WTC11 (cell line): Measurements from ENCODE around the gene UTP20. TPM values are rescaled to one million over a fixed set of nuclear protein-coding genes. Genes with fewer than 3 reads are reported as not detected.

ENCODE experiments used
- ATAC-seq: fragments of 200-7000 bp; cut with Tn5 transposase; 2 replicates; pipeline ENCODE4 v1.10.0; 2021; ENCODE audit warnings: mild to moderate bottlenecking, moderate library complexity
- CTCF ChIA-PET: fragments of 300-600 bp; sonication (Branson Sonifier 250); formaldehyde crosslinking; loops from one replicate; lab custom pipeline; 2021; ENCODE audit warnings: antibody characterized with exemption; lab: Charles Lee
- POLR2A ChIA-PET: fragments of 350-600 bp; sonication (Branson Sonifier 250); formaldehyde crosslinking; loops from one replicate; lab custom pipeline; 2021; ENCODE audit warnings: antibody characterized with exemption; lab: Charles Lee
- DNase-seq: peaks from one replicate; pipeline ENCODE4 v3.0.0; 2021; ENCODE audit warnings: low spot score
- H3K27ac Mint-ChIP-seq: 2 replicates; pipeline ENCODE4 v1.8.0; 2021; ENCODE audit warnings: mixed read lengths
- H3K27me3 Mint-ChIP-seq: 2 replicates; pipeline ENCODE4 v1.8.0; 2021; ENCODE audit warnings: low read depth, mild to moderate bottlenecking, moderate library complexity, mixed read lengths
- H3K36me3 Mint-ChIP-seq: 2 replicates; pipeline ENCODE4 v1.8.0; 2021; ENCODE audit warnings: mixed read lengths
- H3K4me1 Mint-ChIP-seq: 2 replicates; pipeline ENCODE4 v1.8.0; 2022; ENCODE audit warnings: mixed read lengths
- H3K4me3 Mint-ChIP-seq: 2 replicates; pipeline ENCODE4 v1.8.0; 2021; ENCODE audit warnings: mild to moderate bottlenecking, moderate library complexity, mixed read lengths
- H3K9me3 Mint-ChIP-seq: 2 replicates; pipeline ENCODE4 v1.8.0; 2021; ENCODE audit warnings: mixed read lengths
- AR ChIP-seq: fragments of 250-450 bp; sonication (Bioruptor Pico); IDR thresholded peaks from 2 replicates; pipeline ENCODE4 v1.9.0; 2021; ENCODE audit warnings: mild to moderate bottlenecking
- ATF1 ChIP-seq: sonication (generic); formaldehyde crosslinking; IDR thresholded peaks from 2 replicates; pipeline ENCODE4 v1.8.1; 2023; ENCODE audit warnings: mild to moderate bottlenecking, moderate library complexity, missing genetic modification reagents
- ATF2 ChIP-seq: sonication (generic); formaldehyde crosslinking; IDR thresholded peaks from 2 replicates; pipeline ENCODE4 v1.8.1; 2022; ENCODE audit warnings: low read depth, missing genetic modification reagents, borderline replicate concordance
- EMX1 ChIP-seq: fragments of 250-450 bp; sonication (Bioruptor Pico); IDR thresholded peaks from 2 replicates; pipeline ENCODE4 v1.8.0; 2021; ENCODE audit warnings: mild to moderate bottlenecking
- ERG ChIP-seq: fragments of 250-450 bp; sonication (Bioruptor Pico); IDR thresholded peaks from 2 replicates; pipeline ENCODE4 v1.8.0; 2021; ENCODE audit warnings: mild to moderate bottlenecking
- ESRRA ChIP-seq: sonication (generic); formaldehyde crosslinking; IDR thresholded peaks from 2 replicates; pipeline ENCODE4 v1.8.1; 2022; ENCODE audit warnings: mild to moderate bottlenecking, missing genetic modification reagents, borderline replicate concordance
- ETV6 ChIP-seq: sonication (generic); formaldehyde crosslinking; IDR thresholded peaks from 2 replicates; pipeline ENCODE4 v1.8.1; 2022; ENCODE audit warnings: mild to moderate bottlenecking, missing genetic modification reagents
- FOXK1 ChIP-seq: sonication (generic); formaldehyde crosslinking; IDR thresholded peaks from 2 replicates; pipeline ENCODE4 v1.8.0; 2022; ENCODE audit warnings: mild to moderate bottlenecking, moderate library complexity, missing genetic modification reagents
- GABPB1 ChIP-seq: sonication (generic); formaldehyde crosslinking; IDR thresholded peaks from 2 replicates; pipeline ENCODE4 v1.8.1; 2023; ENCODE audit warnings: mild to moderate bottlenecking, missing genetic modification reagents
- GTF2I ChIP-seq: fragments of 250-450 bp; sonication (Bioruptor Pico); conservative IDR thresholded peaks from 2 replicates; pipeline ENCODE4 v1.4.0; 2021; ENCODE audit warnings: mild to moderate bottlenecking
- KAT7 ChIP-seq: sonication (generic); formaldehyde crosslinking; IDR thresholded peaks from 2 replicates; pipeline ENCODE4 v1.8.1; 2023; ENCODE audit warnings: missing genetic modification reagents, mild to moderate bottlenecking, borderline replicate concordance
- MYBL2 ChIP-seq: sonication (generic); formaldehyde crosslinking; IDR thresholded peaks from 2 replicates; pipeline ENCODE4 v1.8.1; 2023; ENCODE audit warnings: mild to moderate bottlenecking, moderate library complexity, missing genetic modification reagents
- SP1 ChIP-seq: sonication (generic); formaldehyde crosslinking; conservative IDR thresholded peaks from 2 replicates; pipeline ENCODE4 v1.8.1; 2022; ENCODE audit warnings: missing genetic modification reagents
- TEAD1 ChIP-seq: sonication (generic); formaldehyde crosslinking; IDR thresholded peaks from 2 replicates; pipeline ENCODE4 v1.8.0; 2022; ENCODE audit warnings: mild to moderate bottlenecking, missing genetic modification reagents
- TP53 ChIP-seq: sonication (generic); formaldehyde crosslinking; IDR thresholded peaks from 2 replicates; pipeline ENCODE4 v1.8.1; 2023; ENCODE audit warnings: mild to moderate bottlenecking, missing genetic modification reagents
- ZNF219 ChIP-seq: sonication (generic); formaldehyde crosslinking; IDR thresholded peaks from 2 replicates; pipeline ENCODE4 v1.8.0; 2023; ENCODE audit warnings: missing genetic modification reagents, mild to moderate bottlenecking, borderline replicate concordance
- ZNF423 ChIP-seq: fragments of 250-450 bp; sonication (Bioruptor Pico); IDR thresholded peaks from 2 replicates; pipeline ENCODE4 v2.1.2; 2022; ENCODE audit warnings: mild to moderate bottlenecking, moderate library complexity
- total RNA-seq: library from RNA; stranded (reverse); gene quantifications from 3 replicates; pipeline ENCODE4 v1.2.3, GENCODE V29; 2021
- TF ChIP-seq, protein P1 (sequence below): sonication (generic); formaldehyde crosslinking; IDR thresholded peaks from 2 replicates; pipeline ENCODE4 v1.8.1; 2023; ENCODE audit warnings: mild to moderate bottlenecking, missing genetic modification reagents
- TF ChIP-seq, protein P2 (sequence below): sonication (generic); formaldehyde crosslinking; IDR thresholded peaks from 2 replicates; pipeline ENCODE4 v1.8.1; 2023; ENCODE audit warnings: mild to moderate bottlenecking, missing genetic modification reagents
- TF ChIP-seq, protein P3 (sequence below): sonication (generic); formaldehyde crosslinking; IDR thresholded peaks from 2 replicates; pipeline ENCODE4 v1.8.0; 2022; ENCODE audit warnings: mild to moderate bottlenecking, missing genetic modification reagents
- TF ChIP-seq, protein P4 (sequence below): sonication (generic); formaldehyde crosslinking; IDR thresholded peaks from 2 replicates; pipeline ENCODE4 v1.8.1; 2022; ENCODE audit warnings: missing genetic modification reagents, borderline replicate concordance

Gene UTP20
- total RNA-seq, 1 experiment from 2014 or later, result 34.1 TPM

- POLR2A ChIA-PET, result no interaction called here
- peaks cover 70% of the 10 kb centered on the region for H3K36me3 Mint-ChIP-seq
- DNase-seq, result no peak
- no peaks in the 10 kb centered on the region for H3K4me1 Mint-ChIP-seq
- no peaks in the 10 kb centered on the region for H3K27me3 Mint-ChIP-seq
- no peak for TF ChIP-seq GABPB1
- TF ChIP-seq, protein P1, sequence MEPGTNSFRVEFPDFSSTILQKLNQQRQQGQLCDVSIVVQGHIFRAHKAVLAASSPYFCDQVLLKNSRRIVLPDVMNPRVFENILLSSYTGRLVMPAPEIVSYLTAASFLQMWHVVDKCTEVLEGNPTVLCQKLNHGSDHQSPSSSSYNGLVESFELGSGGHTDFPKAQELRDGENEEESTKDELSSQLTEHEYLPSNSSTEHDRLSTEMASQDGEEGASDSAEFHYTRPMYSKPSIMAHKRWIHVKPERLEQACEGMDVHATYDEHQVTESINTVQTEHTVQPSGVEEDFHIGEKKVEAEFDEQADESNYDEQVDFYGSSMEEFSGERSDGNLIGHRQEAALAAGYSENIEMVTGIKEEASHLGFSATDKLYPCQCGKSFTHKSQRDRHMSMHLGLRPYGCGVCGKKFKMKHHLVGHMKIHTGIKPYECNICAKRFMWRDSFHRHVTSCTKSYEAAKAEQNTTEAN (CRISPR knock-in tag), result no peak
- no peak for TF ChIP-seq TEAD1
- no peak for TF ChIP-seq GTF2I
- TF ChIP-seq FOXK1 (CRISPR knock-in tag), result no peak
- TF ChIP-seq, protein P2, sequence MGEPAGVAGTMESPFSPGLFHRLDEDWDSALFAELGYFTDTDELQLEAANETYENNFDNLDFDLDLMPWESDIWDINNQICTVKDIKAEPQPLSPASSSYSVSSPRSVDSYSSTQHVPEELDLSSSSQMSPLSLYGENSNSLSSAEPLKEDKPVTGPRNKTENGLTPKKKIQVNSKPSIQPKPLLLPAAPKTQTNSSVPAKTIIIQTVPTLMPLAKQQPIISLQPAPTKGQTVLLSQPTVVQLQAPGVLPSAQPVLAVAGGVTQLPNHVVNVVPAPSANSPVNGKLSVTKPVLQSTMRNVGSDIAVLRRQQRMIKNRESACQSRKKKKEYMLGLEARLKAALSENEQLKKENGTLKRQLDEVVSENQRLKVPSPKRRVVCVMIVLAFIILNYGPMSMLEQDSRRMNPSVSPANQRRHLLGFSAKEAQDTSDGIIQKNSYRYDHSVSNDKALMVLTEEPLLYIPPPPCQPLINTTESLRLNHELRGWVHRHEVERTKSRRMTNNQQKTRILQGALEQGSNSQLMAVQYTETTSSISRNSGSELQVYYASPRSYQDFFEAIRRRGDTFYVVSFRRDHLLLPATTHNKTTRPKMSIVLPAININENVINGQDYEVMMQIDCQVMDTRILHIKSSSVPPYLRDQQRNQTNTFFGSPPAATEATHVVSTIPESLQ (CRISPR knock-in tag), result no peak
- no peak for TF ChIP-seq AR (CRISPR knock-in tag)
- no peak for TF ChIP-seq ZNF423 (CRISPR knock-in tag)
- TF ChIP-seq ERG (CRISPR knock-in tag), result no peak
- no peak for TF ChIP-seq TP53 (CRISPR knock-in tag)
- TF ChIP-seq ATF2 (CRISPR knock-in tag), result no peak
- TF ChIP-seq ESRRA (CRISPR knock-in tag), result no peak
- TF ChIP-seq, protein P3, sequence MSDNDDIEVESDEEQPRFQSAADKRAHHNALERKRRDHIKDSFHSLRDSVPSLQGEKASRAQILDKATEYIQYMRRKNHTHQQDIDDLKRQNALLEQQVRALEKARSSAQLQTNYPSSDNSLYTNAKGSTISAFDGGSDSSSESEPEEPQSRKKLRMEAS (CRISPR knock-in tag), result no peak
- TF ChIP-seq, protein P4, sequence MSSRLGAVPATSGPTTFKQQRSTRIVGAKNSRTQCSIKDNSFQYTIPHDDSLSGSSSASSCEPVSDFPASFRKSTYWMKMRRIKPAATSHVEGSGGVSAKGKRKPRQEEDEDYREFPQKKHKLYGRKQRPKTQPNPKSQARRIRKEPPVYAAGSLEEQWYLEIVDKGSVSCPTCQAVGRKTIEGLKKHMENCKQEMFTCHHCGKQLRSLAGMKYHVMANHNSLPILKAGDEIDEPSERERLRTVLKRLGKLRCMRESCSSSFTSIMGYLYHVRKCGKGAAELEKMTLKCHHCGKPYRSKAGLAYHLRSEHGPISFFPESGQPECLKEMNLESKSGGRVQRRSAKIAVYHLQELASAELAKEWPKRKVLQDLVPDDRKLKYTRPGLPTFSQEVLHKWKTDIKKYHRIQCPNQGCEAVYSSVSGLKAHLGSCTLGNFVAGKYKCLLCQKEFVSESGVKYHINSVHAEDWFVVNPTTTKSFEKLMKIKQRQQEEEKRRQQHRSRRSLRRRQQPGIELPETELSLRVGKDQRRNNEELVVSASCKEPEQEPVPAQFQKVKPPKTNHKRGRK, result no peak
- no peak for TF ChIP-seq EMX1 (CRISPR knock-in tag)
- TF ChIP-seq ZNF219 (CRISPR knock-in tag), result no peak
- CTCF ChIA-PET, result no interaction called here
- ATAC-seq, result no peak
- no peak overlapping the region for H3K4me3 Mint-ChIP-seq
- no peaks in the 10 kb centered on the region for H3K9me3 Mint-ChIP-seq
- H3K27ac Mint-ChIP-seq, result no peak overlapping the region
Observed at GRCh38 chr12:101299931-101300330, 20.0 kb downstream of the UTP20 start.

- no peak for DNase-seq
- no peak for ATAC-seq
- H3K4me1 Mint-ChIP-seq, result no peaks in the 10 kb centered on the region
- no peaks in the 10 kb centered on the region for H3K27me3 Mint-ChIP-seq
- CTCF ChIA-PET, result no interaction called here
- no peaks in the 10 kb centered on the region for H3K9me3 Mint-ChIP-seq
- no peak overlapping the region for H3K27ac Mint-ChIP-seq
- peaks cover 75% of the 10 kb centered on the region for H3K36me3 Mint-ChIP-seq
- H3K4me3 Mint-ChIP-seq, result no peak overlapping the region
- POLR2A ChIA-PET, result no interaction called here
- TF ChIP-seq SP1 (CRISPR knock-in tag), result no peak
- no peak for TF ChIP-seq ATF1
- TF ChIP-seq KAT7, result no peak
- no peak for TF ChIP-seq ETV6 (CRISPR knock-in tag)
- TF ChIP-seq MYBL2 (CRISPR knock-in tag), result no peak
Observed at GRCh38 chr12:101302741-101303140, 22.8 kb downstream of the UTP20 start.
